IMR-90 (cell line): ENCODE measurements around the gene PCSK1N. TPM values are rescaled to one million over a fixed set of nuclear protein-coding genes. Genes with fewer than 3 reads are reported as not detected.

Experiments
- ATAC-seq: fragments of 200-7000 bp; cut with Tn5 transposase; 2 replicates; pipeline ENCODE4 v1.9.1; 2020; ENCODE audit warnings: low read depth, mild to moderate bottlenecking, moderate library complexity
- BruUV-seq: library from RNA; stranded (reverse); fragments of 400-500 nt; replicated peaks from 2 replicates; lab custom pipeline; 2021; lab: Mats Ljungman, UMichigan
- CTCF ChIA-PET: fragments of 300-600 bp; formaldehyde crosslinking; extraction: SDS; loops from one replicate; lab custom pipeline; 2021; ENCODE audit warnings: antibody characterized with exemption; lab: Yijun Ruan, JAX
- POLR2A ChIA-PET: fragments of 300-600 bp; sonication (Branson Sonifier 250); formaldehyde crosslinking; loops from one replicate; lab custom pipeline; 2022; ENCODE audit warnings: antibody characterized with exemption; ENCODE audit not compliant: unreplicated experiment; lab: Charles Lee
- DNase-seq: peaks from one replicate; pipeline ENCODE4 v3.0.0; 2013
- H2AFZ ChIP-seq: replicated peaks from 2 replicates; pipeline ENCODE3; 2013; ENCODE audit warnings: low read length, mild to moderate bottlenecking; ENCODE audit not compliant: poor library complexity
- H2AK5ac ChIP-seq: 2 replicates; pipeline ENCODE4 v1.6.1; 2013; ENCODE audit warnings: low read depth, low read length, inconsistent platforms
- H2AK9ac ChIP-seq: replicated peaks from 2 replicates; pipeline ENCODE3; 2013; ENCODE audit warnings: mild to moderate bottlenecking, low read depth, low read length, moderate library complexity; ENCODE audit not compliant: poor library complexity
- H2BK120ac ChIP-seq: 2 replicates; pipeline ENCODE4 v1.6.1; 2013; ENCODE audit warnings: low read depth, low read length, inconsistent platforms
- H2BK15ac ChIP-seq: 3 replicates; pipeline ENCODE4 v1.6.1; 2013; ENCODE audit warnings: low read depth, low read length, inconsistent platforms
- H2BK20ac ChIP-seq: 2 replicates; pipeline ENCODE4 v1.6.1; 2013; ENCODE audit warnings: low read depth, mild to moderate bottlenecking, inconsistent platforms, low read length, moderate library complexity
- H2BK5ac ChIP-seq: 2 replicates; pipeline ENCODE4 v1.6.1; 2013; ENCODE audit warnings: mild to moderate bottlenecking, low read depth, low read length, inconsistent platforms; ENCODE audit not compliant: poor library complexity, severe bottlenecking
- H3K14ac ChIP-seq: replicated peaks from 2 replicates; pipeline ENCODE4 v1.6.1; 2013; ENCODE audit warnings: low read depth, low read length, inconsistent platforms
- H3K18ac ChIP-seq: 2 replicates; pipeline ENCODE4 v1.6.1; 2013; ENCODE audit warnings: low read depth, low read length, control low read depth
- H3K23ac ChIP-seq: 2 replicates; pipeline ENCODE4 v1.6.1; 2013; ENCODE audit warnings: low read depth, low read length, inconsistent platforms
- H3K27ac ChIP-seq: 2 replicates; pipeline ENCODE4 v1.5.1; 2013; ENCODE audit warnings: mild to moderate bottlenecking, control low read depth, low read length; ENCODE audit not compliant: insufficient read depth
- H3K27me3 ChIP-seq: 2 replicates; pipeline ENCODE4 v1.6.1; 2013; ENCODE audit warnings: low read length; ENCODE audit not compliant: control insufficient read depth, insufficient read depth
- H3K36me3 ChIP-seq: 2 replicates; pipeline ENCODE4 v1.6.1; 2013; ENCODE audit warnings: low read length, mixed read lengths; ENCODE audit not compliant: control insufficient read depth, insufficient read depth
- H3K4ac ChIP-seq: 2 replicates; pipeline ENCODE4 v1.6.1; 2013; ENCODE audit warnings: low read depth, low read length, inconsistent platforms
- H3K4me1 ChIP-seq: 2 replicates; pipeline ENCODE4 v1.6.1; 2013; ENCODE audit warnings: low read length, mixed read lengths; ENCODE audit not compliant: control insufficient read depth, insufficient read depth
- H3K4me2 ChIP-seq: 2 replicates; pipeline ENCODE4 v1.6.1; 2013; ENCODE audit warnings: low read depth, mild to moderate bottlenecking, control low read depth, low read length, moderate library complexity
- H3K4me3 ChIP-seq: 2 replicates; pipeline ENCODE4 v1.5.1; 2013; ENCODE audit warnings: low read depth, mild to moderate bottlenecking, control low read depth, low read length, moderate library complexity; ENCODE audit not compliant: insufficient read depth
- H3K56ac ChIP-seq: 2 replicates; pipeline ENCODE4 v1.6.1; 2013; ENCODE audit warnings: low read length, inconsistent platforms; ENCODE audit not compliant: insufficient read depth; ENCODE audit errors: extremely low read depth
- H3K79me1 ChIP-seq, 2 experiments: 2 replicates each; pipeline ENCODE4 v1.6.1; 2013; ENCODE audit warnings: low read length in 2 of 2, inconsistent platforms in 1 of 2, low read depth in 1 of 2
- H3K9ac ChIP-seq: 2 replicates; pipeline ENCODE4 v1.6.1; 2013; ENCODE audit warnings: low read depth, low read length, control low read depth
- H3K9me1 ChIP-seq: 2 replicates; pipeline ENCODE4 v1.6.1; 2013; ENCODE audit warnings: low read length, inconsistent platforms; ENCODE audit not compliant: insufficient read depth
- H3K9me3 ChIP-seq: 2 replicates; pipeline ENCODE4 v1.6.1; 2013; ENCODE audit warnings: low read length; ENCODE audit not compliant: control insufficient read depth, insufficient read depth
- H4K20me1 ChIP-seq: 2 replicates; pipeline ENCODE4 v1.6.1; 2013; ENCODE audit warnings: low read length, inconsistent platforms; ENCODE audit not compliant: insufficient read depth
- H4K5ac ChIP-seq: 2 replicates; pipeline ENCODE4 v1.6.1; 2013; ENCODE audit warnings: mild to moderate bottlenecking, low read depth, low read length, control low read depth
- H4K8ac ChIP-seq, 2 experiments: 2 replicates each; pipeline ENCODE4 v1.6.1; 2013; ENCODE audit warnings: low read depth in 2 of 2, low read length in 2 of 2, control low read depth in 1 of 2, inconsistent platforms in 1 of 2
- H4K91ac ChIP-seq: 2 replicates; pipeline ENCODE4 v1.6.1; 2013; ENCODE audit warnings: low read depth, low read length, inconsistent platforms; ENCODE audit not compliant: insufficient read depth
- WGBS, 2 experiments: methylation state at CpG; one replicate each; pipeline versions ENCODE4 v1.1.5 to v1.1.7; 2013; ENCODE audit warnings: missing lambda C conversion rate in 2 of 2; ENCODE audit not compliant: insufficient read length in 1 of 2; ENCODE audit errors: extremely low coverage in 2 of 2; 5-methylcytosine and 5-hydroxymethylcytosine counted together
- dilution Hi-C: fragments of 300-500 bp; cut with HindIII; formaldehyde crosslinking; loops from one replicate; pipeline ENCODE4 v1.14.3; 2018; ENCODE audit warnings: low sequenced_read_pairs; ENCODE audit not compliant: unreplicated experiment
- in situ Hi-C: fragments of 300-500 bp; cut with MboI; formaldehyde crosslinking; loops from 3 replicates; pipeline ENCODE4 v1.14.3; 2019; ENCODE audit warnings: low sequenced_read_pairs, inconsistent platforms, mixed read lengths
- intact Hi-C: fragments of 100-400 bp; cut with micrococcal nuclease; formaldehyde crosslinking; loops from 2 replicates; pipeline ENCODE4 v1.10.0; 2022
- polyA plus RNA-seq, 3 experiments: library from polyadenylated mRNA; depleted of rRNA; stranded (reverse); fragments of >200 nt; gene quantifications; 2 replicates each; pipeline ENCODE4 v1.2.3, GENCODE V29; 2012; ENCODE audit warnings: low replicate concordance in 1 of 3
- total RNA-seq: library from RNA; depleted of rRNA; stranded (reverse); fragments of >200 nt; gene quantifications from 2 replicates; pipeline ENCODE4 v1.2.3, GENCODE V29; 2012
- TF ChIP-seq, protein P1 (sequence below): fragments of 150-350 bp; IDR thresholded peaks from 2 replicates; pipeline ENCODE4 v1.6.1; 2017; ENCODE audit warnings: mild to moderate bottlenecking, antibody characterized with exemption, low read length, low read depth

PCSK1N gene
- total and polyA plus RNA-seq, 2 of the 4 experiments (the other 2 are of a cell fraction) = 0.12 TPM; not detected in 1

DNA sequence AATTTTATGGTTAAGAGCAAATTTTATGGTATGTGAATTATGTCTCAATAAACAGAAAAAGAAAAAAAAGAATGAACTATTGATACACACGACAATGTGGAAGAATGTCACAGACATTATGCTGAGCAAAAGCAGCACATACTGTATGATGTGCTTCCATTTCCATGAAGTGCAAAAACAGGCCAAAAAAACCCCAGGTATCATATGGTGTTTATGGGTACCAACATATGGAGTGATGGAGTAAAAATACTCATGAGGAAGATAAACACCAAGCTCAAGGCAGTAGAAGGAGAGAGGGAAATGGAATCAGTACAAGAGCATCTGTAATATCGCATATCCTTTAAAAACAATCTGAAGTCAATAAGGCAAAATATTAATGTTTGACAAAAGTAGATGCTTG, 53.2 kb downstream of the PCSK1N start:
- H3K4me2 ChIP-seq = no peak overlapping the region
- H3K23ac ChIP-seq = no peak overlapping the region
- H3K27ac ChIP-seq = no peak overlapping the region
- no peak overlapping the region for H4K8ac ChIP-seq
- CTCF ChIA-PET = no interaction called here
- no peak overlapping the region for H2BK15ac ChIP-seq
- H3K36me3 ChIP-seq = no peaks in the 10 kb centered on the region
- H2AFZ ChIP-seq = no peak overlapping the region
- H4K20me1 ChIP-seq = no peaks in the 10 kb centered on the region; the same call in 1 of the 2 replicates
- no peak overlapping the region for H3K56ac ChIP-seq
- ATAC-seq = no peak
- dilution Hi-C loops (no loop called here), intact Hi-C loops (no loop called here), in situ Hi-C loops (no loop called here)
- no peaks in the 10 kb centered on the region for H3K9me1 ChIP-seq
- no peak overlapping the region for H2BK20ac ChIP-seq
- H2BK5ac ChIP-seq = no peak overlapping the region
- no peak overlapping the region for H3K14ac ChIP-seq
- H3K18ac ChIP-seq = no peak overlapping the region
- no peaks in the 10 kb centered on the region for H3K9me3 ChIP-seq
- H3K27me3 ChIP-seq = peaks cover 20% of the 10 kb centered on the region
- no peaks in the 10 kb centered on the region for H3K4me1 ChIP-seq
- no peak overlapping the region for H4K5ac ChIP-seq
- POLR2A ChIA-PET = no interaction called here
- no peak for DNase-seq
- no CpG with 5 or more reads among the region's 2 CpGs for WGBS, 2 experiments
- BruUV-seq = no TSS peak
- no peak overlapping the region for H2AK5ac ChIP-seq
- no peak overlapping the region for H4K91ac ChIP-seq
- no peaks in the 10 kb centered on the region for H3K79me1 ChIP-seq
- H2AK9ac ChIP-seq = no peak overlapping the region
- no peak overlapping the region for H3K4ac ChIP-seq
- H3K9ac ChIP-seq = no peak overlapping the region
- TF ChIP-seq, protein P1, sequence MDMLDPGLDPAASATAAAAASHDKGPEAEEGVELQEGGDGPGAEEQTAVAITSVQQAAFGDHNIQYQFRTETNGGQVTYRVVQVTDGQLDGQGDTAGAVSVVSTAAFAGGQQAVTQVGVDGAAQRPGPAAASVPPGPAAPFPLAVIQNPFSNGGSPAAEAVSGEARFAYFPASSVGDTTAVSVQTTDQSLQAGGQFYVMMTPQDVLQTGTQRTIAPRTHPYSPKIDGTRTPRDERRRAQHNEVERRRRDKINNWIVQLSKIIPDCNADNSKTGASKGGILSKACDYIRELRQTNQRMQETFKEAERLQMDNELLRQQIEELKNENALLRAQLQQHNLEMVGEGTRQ = no peak
- no peak overlapping the region for H3K4me3 ChIP-seq
- no peak overlapping the region for H2BK120ac ChIP-seq
